ENCODE measurements around the gene RPL13.

- TF ChIP-seq CTCF (IDR thresholded peaks at IDR 0.05) (no peak), POLR2A (IDR thresholded peaks at IDR 0.05) (no peak)
Measured at GRCh38 chr16:89552913-89553312, 7.6 kb upstream of the RPL13 start.
